IMR-90 (cell line): Measurements from ENCODE around the gene UBALD1. TPM values are rescaled to one million over a fixed set of nuclear protein-coding genes. Genes with fewer than 3 reads are reported as not detected.

ENCODE experiments used
- ATAC-seq: fragments of 200-7000 bp; cut with Tn5 transposase; 2 replicates; pipeline ENCODE4 v1.9.1; 2020; ENCODE audit warnings: low read depth, mild to moderate bottlenecking, moderate library complexity
- BruUV-seq: library from RNA; stranded (reverse); fragments of 400-500 nt; replicated peaks from 2 replicates; lab custom pipeline; 2021; lab: Mats Ljungman, UMichigan
- CTCF ChIA-PET: fragments of 300-600 bp; formaldehyde crosslinking; extraction: SDS; loops from one replicate; lab custom pipeline; 2021; ENCODE audit warnings: antibody characterized with exemption; lab: Yijun Ruan, JAX
- POLR2A ChIA-PET: fragments of 300-600 bp; sonication (Branson Sonifier 250); formaldehyde crosslinking; loops from one replicate; lab custom pipeline; 2022; ENCODE audit warnings: antibody characterized with exemption; ENCODE audit not compliant: unreplicated experiment; lab: Charles Lee
- DNase-seq: peaks from one replicate; pipeline ENCODE4 v3.0.0; 2013
- H2AFZ ChIP-seq: replicated peaks from 2 replicates; pipeline ENCODE3; 2013; ENCODE audit warnings: low read length, mild to moderate bottlenecking; ENCODE audit not compliant: poor library complexity
- H2AK5ac ChIP-seq: 2 replicates; pipeline ENCODE4 v1.6.1; 2013; ENCODE audit warnings: low read depth, low read length, inconsistent platforms
- H2AK9ac ChIP-seq: replicated peaks from 2 replicates; pipeline ENCODE3; 2013; ENCODE audit warnings: mild to moderate bottlenecking, low read depth, low read length, moderate library complexity; ENCODE audit not compliant: poor library complexity
- H2BK120ac ChIP-seq: 2 replicates; pipeline ENCODE4 v1.6.1; 2013; ENCODE audit warnings: low read depth, low read length, inconsistent platforms
- H2BK15ac ChIP-seq: 3 replicates; pipeline ENCODE4 v1.6.1; 2013; ENCODE audit warnings: low read depth, low read length, inconsistent platforms
- H2BK20ac ChIP-seq: 2 replicates; pipeline ENCODE4 v1.6.1; 2013; ENCODE audit warnings: low read depth, mild to moderate bottlenecking, inconsistent platforms, low read length, moderate library complexity
- H2BK5ac ChIP-seq: 2 replicates; pipeline ENCODE4 v1.6.1; 2013; ENCODE audit warnings: mild to moderate bottlenecking, low read depth, low read length, inconsistent platforms; ENCODE audit not compliant: poor library complexity, severe bottlenecking
- H3K14ac ChIP-seq: replicated peaks from 2 replicates; pipeline ENCODE4 v1.6.1; 2013; ENCODE audit warnings: low read depth, low read length, inconsistent platforms
- H3K18ac ChIP-seq: 2 replicates; pipeline ENCODE4 v1.6.1; 2013; ENCODE audit warnings: low read depth, low read length, control low read depth
- H3K23ac ChIP-seq: 2 replicates; pipeline ENCODE4 v1.6.1; 2013; ENCODE audit warnings: low read depth, low read length, inconsistent platforms
- H3K27ac ChIP-seq: 2 replicates; pipeline ENCODE4 v1.5.1; 2013; ENCODE audit warnings: mild to moderate bottlenecking, control low read depth, low read length; ENCODE audit not compliant: insufficient read depth
- H3K27me3 ChIP-seq: 2 replicates; pipeline ENCODE4 v1.6.1; 2013; ENCODE audit warnings: low read length; ENCODE audit not compliant: control insufficient read depth, insufficient read depth
- H3K36me3 ChIP-seq: 2 replicates; pipeline ENCODE4 v1.6.1; 2013; ENCODE audit warnings: low read length, mixed read lengths; ENCODE audit not compliant: control insufficient read depth, insufficient read depth
- H3K4ac ChIP-seq: 2 replicates; pipeline ENCODE4 v1.6.1; 2013; ENCODE audit warnings: low read depth, low read length, inconsistent platforms
- H3K4me1 ChIP-seq: 2 replicates; pipeline ENCODE4 v1.6.1; 2013; ENCODE audit warnings: low read length, mixed read lengths; ENCODE audit not compliant: control insufficient read depth, insufficient read depth
- H3K4me2 ChIP-seq: 2 replicates; pipeline ENCODE4 v1.6.1; 2013; ENCODE audit warnings: low read depth, mild to moderate bottlenecking, control low read depth, low read length, moderate library complexity
- H3K4me3 ChIP-seq: 2 replicates; pipeline ENCODE4 v1.5.1; 2013; ENCODE audit warnings: low read depth, mild to moderate bottlenecking, control low read depth, low read length, moderate library complexity; ENCODE audit not compliant: insufficient read depth
- H3K56ac ChIP-seq: 2 replicates; pipeline ENCODE4 v1.6.1; 2013; ENCODE audit warnings: low read length, inconsistent platforms; ENCODE audit not compliant: insufficient read depth; ENCODE audit errors: extremely low read depth
- H3K79me1 ChIP-seq, 2 experiments: 2 replicates each; pipeline ENCODE4 v1.6.1; 2013; ENCODE audit warnings: low read length in 2 of 2, inconsistent platforms in 1 of 2, low read depth in 1 of 2
- H3K9ac ChIP-seq: 2 replicates; pipeline ENCODE4 v1.6.1; 2013; ENCODE audit warnings: low read depth, low read length, control low read depth
- H3K9me1 ChIP-seq: 2 replicates; pipeline ENCODE4 v1.6.1; 2013; ENCODE audit warnings: low read length, inconsistent platforms; ENCODE audit not compliant: insufficient read depth
- H3K9me3 ChIP-seq: 2 replicates; pipeline ENCODE4 v1.6.1; 2013; ENCODE audit warnings: low read length; ENCODE audit not compliant: control insufficient read depth, insufficient read depth
- H4K20me1 ChIP-seq: 2 replicates; pipeline ENCODE4 v1.6.1; 2013; ENCODE audit warnings: low read length, inconsistent platforms; ENCODE audit not compliant: insufficient read depth
- H4K5ac ChIP-seq: 2 replicates; pipeline ENCODE4 v1.6.1; 2013; ENCODE audit warnings: mild to moderate bottlenecking, low read depth, low read length, control low read depth
- H4K8ac ChIP-seq, 2 experiments: 2 replicates each; pipeline ENCODE4 v1.6.1; 2013; ENCODE audit warnings: low read depth in 2 of 2, low read length in 2 of 2, control low read depth in 1 of 2, inconsistent platforms in 1 of 2
- H4K91ac ChIP-seq: 2 replicates; pipeline ENCODE4 v1.6.1; 2013; ENCODE audit warnings: low read depth, low read length, inconsistent platforms; ENCODE audit not compliant: insufficient read depth
- ELK1 ChIP-seq: fragments of 150-350 bp; IDR thresholded peaks from 2 replicates; pipeline ENCODE4 v1.6.1; 2016; ENCODE audit warnings: low read depth, mild to moderate bottlenecking, low read length, moderate library complexity, borderline replicate concordance
- MAZ ChIP-seq: IDR thresholded peaks from 2 replicates; pipeline ENCODE4 v1.6.1; 2012; ENCODE audit warnings: low read depth, mild to moderate bottlenecking, low read length, improper control_type of control experiment, moderate library complexity, borderline replicate concordance
- NFE2L2 ChIP-seq: fragments of 150-350 bp; IDR thresholded peaks from 2 replicates; pipeline ENCODE4 v1.6.1; 2016; ENCODE audit warnings: low read depth, mild to moderate bottlenecking, low read length
- RCOR1 ChIP-seq: IDR thresholded peaks from 2 replicates; pipeline ENCODE4 v1.6.1; 2012; ENCODE audit warnings: mild to moderate bottlenecking, low read length, improper control_type of control experiment; ENCODE audit not compliant: insufficient replicate concordance
- USF2 ChIP-seq: fragments of 150-350 bp; IDR thresholded peaks from 2 replicates; pipeline ENCODE4 v1.6.1; 2017; ENCODE audit warnings: mild to moderate bottlenecking, antibody characterized with exemption, low read length, low read depth
- WGBS, 2 experiments: methylation state at CpG; one replicate each; pipeline versions ENCODE4 v1.1.5 to v1.1.7; 2013; ENCODE audit warnings: missing lambda C conversion rate in 2 of 2; ENCODE audit not compliant: insufficient read length in 1 of 2; ENCODE audit errors: extremely low coverage in 2 of 2; 5-methylcytosine and 5-hydroxymethylcytosine counted together
- dilution Hi-C: fragments of 300-500 bp; cut with HindIII; formaldehyde crosslinking; loops from one replicate; pipeline ENCODE4 v1.14.3; 2018; ENCODE audit warnings: low sequenced_read_pairs; ENCODE audit not compliant: unreplicated experiment
- in situ Hi-C: fragments of 300-500 bp; cut with MboI; formaldehyde crosslinking; loops from 3 replicates; pipeline ENCODE4 v1.14.3; 2019; ENCODE audit warnings: low sequenced_read_pairs, inconsistent platforms, mixed read lengths
- intact Hi-C: fragments of 100-400 bp; cut with micrococcal nuclease; formaldehyde crosslinking; loops from 2 replicates; pipeline ENCODE4 v1.10.0; 2022
- polyA plus RNA-seq, 3 experiments: library from polyadenylated mRNA; depleted of rRNA; stranded (reverse); fragments of >200 nt; gene quantifications; 2 replicates each; pipeline ENCODE4 v1.2.3, GENCODE V29; 2012; ENCODE audit warnings: low replicate concordance in 1 of 3
- total RNA-seq: library from RNA; depleted of rRNA; stranded (reverse); fragments of >200 nt; gene quantifications from 2 replicates; pipeline ENCODE4 v1.2.3, GENCODE V29; 2012

UBALD1 gene
- total and polyA plus RNA-seq, 2 of the 4 experiments (the other 2 are of a cell fraction), result 1.3 to 14.5 TPM

GRCh38 chr16:4594433-4595410, 20.0 kb downstream of the UBALD1 start:
- Histone ChIP-seq H4K8ac (no peak overlapping the region), H4K5ac (no peak overlapping the region), H3K27ac (no peak overlapping the region), H3K9ac (no peak overlapping the region), H3K18ac (no peak overlapping the region), H3K79me1 (no peaks in the 10 kb centered on the region), H3K23ac (no peak overlapping the region), H2BK5ac (no peak overlapping the region), H2AFZ (no peak overlapping the region), H3K4me2 (no peak overlapping the region), H3K14ac (no peak overlapping the region), H3K56ac (no peak overlapping the region), H2AK5ac (no peak overlapping the region), H2BK120ac (no peak overlapping the region), H2BK20ac (no peak overlapping the region), H4K20me1 (no peaks in the 10 kb centered on the region), H3K27me3 (peaks cover 49% of the 10 kb centered on the region), H3K4me1 (no peaks in the 10 kb centered on the region), H4K91ac (no peak overlapping the region), H3K9me3 (no peaks in the 10 kb centered on the region), H3K36me3 (no peaks in the 10 kb centered on the region), H3K4me3 (no peak overlapping the region), H2AK9ac (no peak overlapping the region), H3K4ac (no peak overlapping the region), H2BK15ac (no peak overlapping the region), H3K9me1 (no peaks in the 10 kb centered on the region)
- intact Hi-C loops (no loop called here), dilution Hi-C loops (no loop called here), in situ Hi-C loops (no loop called here)
- POLR2A ChIA-PET, result no interaction called here
- ATAC-seq, result no peak
- TF ChIP-seq MAZ (no peak), RCOR1 (no peak), ELK1 (no peak), NFE2L2 (no peak), USF2 (no peak)
- no TSS peak for BruUV-seq
- CTCF ChIA-PET, result no interaction called here
- WGBS, 2 experiments, result 75% methylated on average over 23 of the region's 38 CpGs; no CpG with 5 or more reads in 1 of the 2 experiments
- no peak for DNase-seq
